GM18868 (cell line): Measurements from ENCODE around the gene GABBR1.

Source experiments
- ATAC-seq: cut with Tn5 transposase; IDR thresholded peaks from one replicate; pipeline ENCODE4 v1.9.1; 2021; ENCODE audit warnings: mild to moderate bottlenecking, moderate library complexity; ENCODE audit not compliant: unreplicated experiment

Gene GABBR1

GRCh38 chr6:29655658-29656057 lies 22.7 kb upstream of the GABBR1 start:
- ATAC-seq, result no peak

- ATAC-seq, result no peak
Observed at GRCh38 chr6:29653452-29654038, 20.6 kb upstream of the GABBR1 start.

- ATAC-seq, result no peak
Observed at GRCh38 chr6:29652198-29652584, 19.2 kb upstream of the GABBR1 start.

- no peak for ATAC-seq
Observed at GRCh38 chr6:29651413-29652197, 18.6 kb upstream of the GABBR1 start.

GRCh38 chr6:29649701-29650673 lies 17.0 kb upstream of the GABBR1 start:
- ATAC-seq, result peak; percentile 96

GRCh38 chr6:29647927-29648642 lies 15.1 kb upstream of the GABBR1 start:
- no peak for ATAC-seq

GRCh38 chr6:29641430-29642148 lies 8.6 kb upstream of the GABBR1 start:
- ATAC-seq, result no peak

- no peak for ATAC-seq
Observed at GRCh38 chr6:29637247-29637646, 4.3 kb upstream of the GABBR1 start.

GRCh38 chr6:29633534-29633905 lies 537 bp upstream of the GABBR1 start:
- ATAC-seq, result no peak

GRCh38 chr6:29631860-29632731 lies 887 bp downstream of the GABBR1 start:
- ATAC-seq, result peak; percentile 39

- ATAC-seq, result no peak
Observed at GRCh38 chr6:29631209-29631810, 1.7 kb downstream of the GABBR1 start.

GRCh38 chr6:29630315-29630714 lies 2.7 kb downstream of the GABBR1 start:
- no peak for ATAC-seq

- no peak for ATAC-seq
Observed at GRCh38 chr6:29629571-29629970, 3.4 kb downstream of the GABBR1 start.

- ATAC-seq, result no peak
Observed at GRCh38 chr6:29628419-29629281, 4.3 kb downstream of the GABBR1 start.

GRCh38 chr6:29627755-29628418 lies 5.1 kb downstream of the GABBR1 start:
- ATAC-seq, result no peak

- no peak for ATAC-seq
Observed at GRCh38 chr6:29626948-29627754, 5.8 kb downstream of the GABBR1 start.
